Dendritic cell treated with granulocyte-macrophage colony-stimulating factor and Interleukin-4, amounts not matched to agents 40 ng/mL and 50 ng/mL, for 4 days (primary cell): Measurements from ENCODE around the gene TSR3.
A peak's percentile ranks its signal among the peaks of the same experiment; 100 is the strongest.

Experiments
- H3K27ac Mint-ChIP-seq: one replicate; pipeline ENCODE4 v1.8.0; 2022; ENCODE audit warnings: mild to moderate bottlenecking, mixed read lengths
- H3K27me3 Mint-ChIP-seq: one replicate; pipeline ENCODE4 v1.8.0; 2022; ENCODE audit warnings: mild to moderate bottlenecking, mixed read lengths
- H3K36me3 Mint-ChIP-seq: one replicate; pipeline ENCODE4 v1.8.0; 2022; ENCODE audit warnings: low read depth, mixed read lengths
- H3K4me1 Mint-ChIP-seq: one replicate; pipeline ENCODE4 v1.8.0; 2022; ENCODE audit warnings: low read depth, mixed read lengths
- H3K4me3 Mint-ChIP-seq: one replicate; pipeline ENCODE4 v1.8.0; 2022; ENCODE audit warnings: mild to moderate bottlenecking, moderate library complexity, mixed read lengths
- H3K9me3 Mint-ChIP-seq: one replicate; pipeline ENCODE4 v1.8.0; 2022; ENCODE audit warnings: mixed read lengths
- intact Hi-C: fragments of 100-400 bp; cut with micrococcal nuclease; formaldehyde crosslinking; loops from one replicate; pipeline ENCODE4 v1.15.0; 2022

The TSR3 gene

DNA sequence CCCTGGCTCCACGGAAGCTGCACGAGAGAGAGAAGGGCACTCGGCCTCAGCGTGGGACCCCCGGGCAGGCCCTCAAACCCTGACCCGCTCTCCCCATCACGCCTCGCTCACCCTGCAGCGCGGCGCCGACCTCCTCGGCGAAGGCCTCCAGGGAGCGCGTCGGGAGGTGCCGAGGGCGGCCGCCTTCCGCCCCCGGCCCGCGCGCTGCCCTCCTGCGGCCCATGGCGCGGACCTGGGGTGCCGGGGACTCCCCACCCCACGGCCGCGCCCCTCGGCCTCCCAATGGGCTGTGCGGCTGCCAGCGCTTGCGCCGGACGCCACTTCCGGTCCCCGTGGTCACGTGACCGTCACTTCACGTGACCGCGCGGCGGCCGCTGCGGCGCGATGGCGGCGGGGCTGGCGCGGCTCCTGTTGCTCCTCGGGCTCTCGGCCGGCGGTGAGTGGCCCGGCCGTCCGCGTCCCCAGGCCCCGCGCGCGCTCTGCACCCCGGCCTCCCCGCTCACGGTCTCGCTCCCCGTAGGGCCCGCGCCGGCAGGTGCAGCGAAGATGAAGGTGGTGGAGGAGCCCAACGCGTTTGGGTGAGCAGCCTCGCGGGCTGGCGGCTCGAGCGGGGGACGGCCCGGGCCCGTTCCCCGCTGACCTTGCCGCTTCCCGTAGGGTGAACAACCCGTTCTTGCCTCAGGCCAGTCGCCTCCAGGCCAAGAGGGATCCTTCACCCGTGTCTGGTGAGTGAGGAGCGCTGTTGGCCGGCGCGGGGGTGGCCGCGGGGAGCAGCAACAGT, at the start of gene TSR3, which contains the start of gene GNPTG:
Gene TSR3, minus strand, starts transcription at position 297 of the 781 bp plus-strand sequence. Its CDS starts 74 bp downstream, at position 223.
Gene GNPTG, plus strand, starts transcription at position 350 of the 781 bp plus-strand sequence. Its CDS starts 35 bp downstream, at position 385.
- intact Hi-C loops, result loop anchor here (5.0 kb wide), 1 partner anchor 39 kb away; no protein-coding TSS in a partner anchor
- H3K36me3 Mint-ChIP-seq, result peaks cover 75% of the 10 kb centered on the region
- H3K27me3 Mint-ChIP-seq, result no peaks in the 10 kb centered on the region
- peaks cover 56% of the 10 kb centered on the region for H3K4me1 Mint-ChIP-seq
- peak within 1 kb of the TSS; percentile 89 for H3K4me3 Mint-ChIP-seq
- H3K27ac Mint-ChIP-seq, result peak within 1 kb of the TSS; percentile 90
- H3K9me3 Mint-ChIP-seq, result no peaks in the 10 kb centered on the region

DNA sequence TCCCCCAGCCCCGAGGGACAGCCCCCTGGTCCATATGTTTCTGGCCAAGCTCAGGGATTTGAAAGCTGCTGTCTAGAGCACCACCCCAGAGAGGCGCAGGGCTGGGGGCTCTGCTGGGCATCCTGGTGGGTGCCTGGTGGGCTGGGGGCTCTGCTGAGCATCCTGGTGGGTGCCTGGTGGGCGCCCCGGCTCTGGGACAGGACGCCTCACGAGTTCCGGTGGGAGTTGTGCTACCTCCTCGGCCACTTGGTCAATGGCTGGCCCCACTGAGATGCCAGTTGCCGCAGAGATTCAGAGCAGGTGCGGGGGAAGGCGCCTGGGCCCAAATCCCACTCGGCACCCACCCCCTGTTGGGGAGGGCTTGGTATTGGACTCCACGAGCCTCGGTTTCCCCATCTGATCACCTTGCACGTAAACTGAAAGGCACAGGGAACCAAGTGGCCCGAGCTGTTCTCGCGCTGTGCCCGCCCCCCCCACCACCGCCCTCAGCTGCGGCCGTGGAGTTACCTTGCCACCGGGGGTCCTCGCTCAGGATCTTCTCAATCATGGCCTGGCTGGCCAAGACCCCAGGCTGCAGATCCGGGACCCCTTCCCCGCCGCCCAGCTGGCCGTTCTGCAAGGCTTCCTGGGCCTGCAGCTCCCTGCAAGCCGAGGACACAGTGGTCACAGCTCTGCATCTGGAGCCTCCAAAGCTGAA, 49.5 kb upstream of the TSR3 start:
- Mint-ChIP-seq H3K27ac (no peak overlapping the region), H3K4me1 (no peaks in the 10 kb centered on the region), H3K36me3 (peaks cover 96% of the 10 kb centered on the region), H3K27me3 (no peaks in the 10 kb centered on the region), H3K4me3 (no peak overlapping the region), H3K9me3 (no peaks in the 10 kb centered on the region)
- intact Hi-C loops, result loop anchor here (10.0 kb wide), 1 partner anchor 86 kb away; no protein-coding TSS in a partner anchor

DNA sequence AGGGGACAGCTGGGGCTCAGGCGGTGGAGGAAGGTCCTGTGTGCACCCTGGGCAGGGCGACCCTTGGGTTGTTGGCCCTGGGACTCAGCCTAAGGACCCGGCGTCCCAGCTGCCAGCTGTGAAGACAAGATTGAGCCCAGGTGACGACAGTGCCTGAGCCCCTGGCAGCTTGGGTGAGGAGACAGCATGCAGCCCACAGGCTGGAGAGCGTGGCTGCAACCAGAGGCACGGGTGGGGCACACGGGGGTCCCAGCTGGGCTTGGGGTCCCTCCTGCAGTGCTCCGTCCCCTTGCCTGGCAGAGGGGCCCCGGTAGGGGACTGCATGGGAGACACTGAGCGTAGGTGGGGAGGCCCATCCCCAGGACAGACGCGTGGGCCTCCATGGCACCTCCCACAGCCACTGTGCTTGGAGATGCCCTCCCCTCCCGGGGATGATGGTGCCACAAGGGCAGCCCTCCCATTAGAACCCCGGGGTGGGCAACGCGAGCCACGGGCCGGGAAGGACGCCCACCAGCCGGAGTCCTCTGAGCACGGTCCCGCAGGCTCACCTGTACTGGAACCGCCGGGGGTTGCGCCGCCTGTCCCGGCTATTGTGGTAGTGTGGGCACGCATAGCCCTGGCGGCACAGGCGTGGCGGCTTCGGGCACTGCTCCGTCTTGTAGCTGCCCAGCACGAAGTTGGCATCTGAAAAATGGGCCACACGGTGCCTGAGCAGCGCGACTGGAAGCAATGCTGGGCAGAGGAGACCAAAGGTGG, 47.3 kb upstream of the TSR3 start:
- H3K27ac Mint-ChIP-seq, result no peak overlapping the region
- peaks cover 96% of the 10 kb centered on the region for H3K36me3 Mint-ChIP-seq
- H3K4me3 Mint-ChIP-seq, result no peak overlapping the region
- no peaks in the 10 kb centered on the region for H3K27me3 Mint-ChIP-seq
- no peaks in the 10 kb centered on the region for H3K4me1 Mint-ChIP-seq
- H3K9me3 Mint-ChIP-seq, result no peaks in the 10 kb centered on the region
- intact Hi-C loops, result no loop called here

DNA sequence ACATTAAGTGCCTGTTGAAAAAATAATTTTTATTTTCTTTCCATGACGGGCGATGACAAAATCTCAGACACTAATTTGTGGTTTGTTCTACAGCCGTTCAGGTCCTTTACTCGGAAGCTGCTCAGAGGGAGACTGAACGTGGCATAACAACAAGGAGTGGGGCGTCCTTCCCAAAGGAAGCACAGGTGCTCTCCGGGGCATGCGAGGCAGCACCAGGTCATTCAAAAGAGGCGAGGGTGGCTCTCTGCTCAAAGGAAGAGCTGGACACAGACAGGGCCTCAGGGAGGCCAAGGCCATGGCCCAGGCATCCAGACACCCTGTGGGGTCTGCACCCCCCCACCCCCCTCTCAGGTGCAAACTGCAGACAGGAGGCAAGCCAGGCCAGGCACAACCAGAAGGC, 46.7 kb upstream of the TSR3 start:
- Mint-ChIP-seq H3K36me3 (peaks cover 96% of the 10 kb centered on the region), H3K4me1 (no peaks in the 10 kb centered on the region), H3K27me3 (no peaks in the 10 kb centered on the region), H3K9me3 (no peaks in the 10 kb centered on the region), H3K4me3 (no peak overlapping the region), H3K27ac (no peak overlapping the region)
- intact Hi-C loops, result no loop called here

DNA sequence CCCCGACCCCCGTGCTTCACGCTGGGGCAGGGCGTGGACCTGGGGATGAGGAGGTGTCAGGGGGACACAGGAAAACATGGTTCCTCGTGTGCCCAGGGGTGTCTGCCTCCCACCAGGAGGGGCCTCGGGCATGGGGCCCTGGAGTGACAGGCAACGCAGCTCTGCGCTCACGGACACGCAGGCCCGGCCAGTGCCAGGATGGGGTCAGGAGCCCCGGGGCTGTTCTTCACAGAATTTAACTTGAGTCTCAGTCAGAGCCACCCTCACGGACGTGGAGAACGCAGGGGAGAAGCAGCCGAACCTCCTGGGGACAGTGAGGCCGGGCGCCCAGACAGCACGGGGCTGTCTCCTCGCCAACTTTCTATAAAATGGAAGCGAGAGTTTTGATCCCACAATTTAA, 46.1 kb upstream of the TSR3 start:
- Mint-ChIP-seq H3K27ac (no peak overlapping the region), H3K4me1 (no peaks in the 10 kb centered on the region), H3K36me3 (peaks cover 96% of the 10 kb centered on the region), H3K27me3 (no peaks in the 10 kb centered on the region), H3K4me3 (no peak overlapping the region), H3K9me3 (no peaks in the 10 kb centered on the region)
- intact Hi-C loops, result no loop called here

DNA sequence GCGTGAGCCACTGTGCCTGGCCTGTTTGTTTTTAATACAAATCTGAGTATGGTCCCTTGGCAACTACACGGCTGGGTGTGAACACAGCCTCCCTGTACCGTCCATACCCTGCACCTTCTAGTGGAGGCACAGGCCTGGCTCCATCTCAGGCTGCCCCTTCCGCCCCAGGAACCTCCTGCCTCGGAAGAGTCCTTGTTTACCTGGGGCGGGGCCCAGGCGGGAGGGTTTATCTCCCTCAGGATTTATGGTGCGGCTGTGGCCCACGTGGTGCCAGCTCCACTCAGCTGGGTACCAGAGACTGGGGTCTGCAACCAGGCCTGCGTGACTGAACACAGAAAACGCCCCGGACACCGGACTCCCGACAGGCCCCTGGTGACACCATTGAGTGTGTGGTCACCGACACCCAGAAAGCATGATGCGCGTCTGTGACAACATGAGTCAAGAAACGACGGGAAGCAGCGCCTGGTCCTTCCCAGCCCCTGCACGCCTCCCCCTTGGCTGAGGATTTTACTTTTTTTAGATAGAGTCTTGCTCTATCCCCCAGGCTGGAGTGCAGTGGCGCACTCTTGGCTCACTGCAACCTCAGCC, 43.9 kb upstream of the TSR3 start:
- H3K4me1 Mint-ChIP-seq, result no peaks in the 10 kb centered on the region

DNA sequence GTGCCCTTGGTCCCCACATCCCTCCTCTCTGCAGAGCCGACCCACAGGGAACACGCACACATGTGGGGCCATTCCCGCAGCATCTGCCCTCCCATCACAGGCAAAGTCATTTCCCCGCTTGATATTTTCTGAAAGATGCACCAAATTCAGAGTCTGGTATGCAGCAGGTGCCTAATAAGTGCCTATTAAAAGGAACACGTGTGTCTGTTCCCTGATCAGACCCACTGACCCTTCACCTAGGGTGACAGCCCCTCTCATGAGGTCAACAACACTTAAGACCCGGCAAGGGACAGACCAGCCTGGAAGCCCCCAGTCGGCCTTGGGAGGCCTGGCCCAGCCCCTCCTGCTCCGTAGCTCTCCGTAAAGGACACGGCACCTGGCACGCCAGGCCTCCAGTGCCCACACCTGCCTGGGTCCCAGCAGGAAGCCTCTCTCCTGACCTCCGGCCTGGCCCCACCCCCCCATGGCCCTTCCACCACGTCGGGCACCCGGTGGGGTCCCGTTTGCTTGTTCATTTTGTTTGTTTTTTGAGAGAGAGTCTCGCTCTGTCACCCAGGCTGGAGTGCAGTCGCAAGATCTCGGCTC, 42.8 kb upstream of the TSR3 start:
- Mint-ChIP-seq H3K9me3 (no peaks in the 10 kb centered on the region), H3K27me3 (no peaks in the 10 kb centered on the region), H3K36me3 (peaks cover 96% of the 10 kb centered on the region), H3K4me1 (no peaks in the 10 kb centered on the region), H3K4me3 (no peak overlapping the region), H3K27ac (no peak overlapping the region)
- intact Hi-C loops, result no loop called here

More for the DNA sequence above, 43.9 kb upstream of the TSR3 start:
- Mint-ChIP-seq H3K27ac (no peak overlapping the region), H3K36me3 (peaks cover 96% of the 10 kb centered on the region), H3K9me3 (no peaks in the 10 kb centered on the region), H3K4me3 (no peak overlapping the region), H3K27me3 (no peaks in the 10 kb centered on the region)
- intact Hi-C loops, result no loop called here

DNA sequence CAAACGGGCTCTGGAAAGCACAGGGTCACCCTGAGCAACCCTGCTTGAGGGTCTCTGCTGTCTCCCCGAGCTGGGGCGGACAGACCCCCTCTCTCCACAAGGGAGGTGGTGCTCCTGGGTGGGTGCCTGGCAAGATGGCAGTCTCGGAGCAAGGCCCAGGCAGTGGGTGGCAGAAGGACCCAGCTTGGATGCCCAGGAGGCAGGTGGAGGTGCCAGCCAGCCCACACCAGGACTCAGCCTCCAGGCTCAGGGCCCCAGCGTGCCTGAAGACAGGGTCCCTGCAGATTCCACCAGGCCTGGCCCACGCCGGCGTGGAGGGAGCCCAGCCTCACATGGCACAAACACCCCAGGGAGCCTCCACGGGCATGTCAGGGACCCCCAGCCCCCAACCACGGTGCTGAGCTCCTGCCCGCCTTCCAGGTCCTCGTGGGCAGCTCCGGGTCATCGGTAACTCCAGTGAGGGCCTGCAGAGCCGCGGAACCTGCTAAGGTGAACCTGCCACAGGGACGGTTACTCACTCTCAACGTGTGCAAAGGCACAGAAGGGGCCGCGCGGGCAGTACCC, 42.0 kb upstream of the TSR3 start:
- Mint-ChIP-seq H3K9me3 (no peaks in the 10 kb centered on the region), H3K36me3 (peaks cover 96% of the 10 kb centered on the region), H3K27me3 (no peaks in the 10 kb centered on the region), H3K4me1 (no peaks in the 10 kb centered on the region), H3K4me3 (no peak overlapping the region), H3K27ac (no peak overlapping the region)
- intact Hi-C loops, result no loop called here

DNA sequence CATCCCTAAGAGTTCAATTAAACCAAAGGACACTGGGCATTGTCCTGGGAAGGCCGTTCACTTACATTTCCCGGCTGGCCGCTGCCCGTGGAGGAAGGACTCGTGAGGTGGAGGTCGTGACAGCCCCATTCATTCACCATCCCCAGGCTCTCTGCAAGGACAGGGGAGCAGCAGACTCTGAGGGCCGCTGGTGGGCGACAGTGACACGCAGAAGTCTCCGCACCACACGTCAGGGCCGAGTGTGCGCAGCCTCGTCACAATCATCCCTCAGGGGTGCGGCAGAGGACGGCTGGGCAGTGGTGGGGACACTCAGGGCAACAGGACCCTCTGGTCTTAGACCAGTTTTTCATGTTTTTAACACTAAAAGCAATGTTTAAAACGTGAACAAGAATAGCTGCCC, 41.1 kb upstream of the TSR3 start:
- Mint-ChIP-seq H3K9me3 (no peaks in the 10 kb centered on the region), H3K4me3 (no peak overlapping the region), H3K4me1 (no peaks in the 10 kb centered on the region), H3K27ac (no peak overlapping the region), H3K27me3 (no peaks in the 10 kb centered on the region), H3K36me3 (peaks cover 96% of the 10 kb centered on the region)
- intact Hi-C loops, result no loop called here

DNA sequence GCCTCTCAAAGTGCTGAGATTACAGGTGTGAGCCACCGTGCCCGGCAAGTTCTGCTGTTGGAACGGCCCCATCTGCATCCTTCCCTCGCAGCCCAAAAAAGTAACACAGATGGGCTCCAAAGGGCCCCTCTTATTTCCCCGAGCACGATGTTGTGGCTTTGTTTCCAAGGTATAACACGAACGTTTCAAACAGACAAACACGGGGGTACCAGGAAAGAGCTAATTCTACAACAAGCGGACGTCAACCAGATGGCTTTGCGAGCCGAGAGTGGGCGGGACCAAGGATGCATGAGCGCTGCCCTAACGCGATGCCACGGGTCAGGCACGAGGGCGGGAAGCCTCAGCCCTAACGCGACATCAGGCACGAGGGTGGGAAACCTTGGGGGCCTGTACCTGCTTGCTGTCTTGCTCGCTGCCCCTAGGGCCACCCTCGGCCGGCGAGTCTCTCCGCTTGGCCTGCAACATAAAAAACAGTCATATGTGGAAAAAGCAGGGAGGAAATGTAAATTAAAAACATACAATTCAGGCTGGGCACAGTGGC, 38.6 kb upstream of the TSR3 start:
- Mint-ChIP-seq H3K27ac (no peak overlapping the region), H3K9me3 (no peaks in the 10 kb centered on the region), H3K4me3 (no peak overlapping the region), H3K4me1 (no peaks in the 10 kb centered on the region), H3K36me3 (peaks cover 100% of the 10 kb centered on the region), H3K27me3 (no peaks in the 10 kb centered on the region)
- intact Hi-C loops, result no loop called here

DNA sequence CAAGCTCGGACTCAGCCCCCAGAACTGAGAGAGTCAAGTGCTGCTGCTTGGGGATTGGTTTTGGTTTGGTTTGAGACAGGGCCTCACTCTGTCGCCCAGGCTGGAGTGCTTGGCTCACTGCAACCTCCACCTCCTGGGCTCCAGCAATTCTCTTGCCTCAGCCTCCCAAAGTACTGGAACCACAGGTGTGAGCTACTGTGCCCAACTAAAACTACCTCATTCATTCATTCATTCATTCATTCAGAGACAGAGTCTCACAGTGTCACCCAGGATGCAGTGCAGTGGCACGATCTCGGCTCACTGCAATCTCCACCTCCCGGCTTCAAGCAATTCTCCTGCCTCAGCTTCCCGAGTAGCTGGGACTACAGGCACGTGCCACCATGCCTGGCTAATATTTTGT, 38.1 kb upstream of the TSR3 start:
- no peak overlapping the region for H3K27ac Mint-ChIP-seq
- intact Hi-C loops, result no loop called here
- no peaks in the 10 kb centered on the region for H3K27me3 Mint-ChIP-seq
- peaks cover 100% of the 10 kb centered on the region for H3K36me3 Mint-ChIP-seq
- no peaks in the 10 kb centered on the region for H3K9me3 Mint-ChIP-seq
- H3K4me3 Mint-ChIP-seq, result no peak overlapping the region
- H3K4me1 Mint-ChIP-seq, result no peaks in the 10 kb centered on the region

DNA sequence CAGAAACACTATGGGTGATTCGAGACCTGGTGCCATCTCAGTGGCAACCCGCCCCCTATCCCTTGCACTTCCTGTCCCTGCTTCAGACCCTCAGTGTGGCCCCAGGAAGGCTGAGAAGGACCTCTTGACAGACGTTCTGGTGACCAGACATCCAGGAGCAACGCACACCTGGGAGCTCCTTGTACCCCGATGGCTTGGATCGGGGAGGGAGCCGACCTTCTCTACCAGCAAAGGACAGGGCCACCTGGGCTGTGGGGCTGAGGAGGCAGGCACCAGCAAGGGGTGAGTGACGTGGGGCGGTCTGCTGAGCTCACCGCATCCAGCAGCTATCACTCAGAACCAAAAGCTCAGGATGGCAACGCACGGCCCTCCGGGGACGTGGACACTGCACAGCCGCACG, 35.7 kb upstream of the TSR3 start:
- Mint-ChIP-seq H3K4me1 (no peaks in the 10 kb centered on the region), H3K36me3 (peaks cover 100% of the 10 kb centered on the region), H3K9me3 (no peaks in the 10 kb centered on the region), H3K27me3 (no peaks in the 10 kb centered on the region), H3K27ac (no peak overlapping the region), H3K4me3 (no peak overlapping the region)
- intact Hi-C loops, result no loop called here

DNA sequence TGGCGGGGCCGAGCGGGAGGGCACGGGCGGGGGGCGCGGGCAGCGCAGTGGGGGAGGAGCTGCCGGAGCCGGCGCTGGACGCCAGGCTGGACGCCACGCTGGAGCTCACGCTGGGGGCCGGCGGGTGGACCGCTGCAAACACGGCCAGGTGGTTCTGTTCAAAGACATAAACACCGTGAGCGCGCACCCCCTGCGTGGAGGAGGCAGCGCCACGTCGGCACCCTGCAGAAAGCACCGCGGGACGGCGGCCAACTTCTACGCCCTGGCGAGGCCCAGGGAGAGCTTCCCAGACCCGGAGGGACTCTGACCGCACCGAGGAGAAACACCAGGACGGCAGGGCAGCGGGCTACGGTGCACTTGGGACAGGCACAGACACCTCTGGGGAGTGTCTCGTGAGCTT, 33.6 kb upstream of the TSR3 start:
- Mint-ChIP-seq H3K27me3 (no peaks in the 10 kb centered on the region), H3K36me3 (peaks cover 100% of the 10 kb centered on the region), H3K27ac (no peak overlapping the region), H3K4me1 (no peaks in the 10 kb centered on the region), H3K4me3 (no peak overlapping the region), H3K9me3 (no peaks in the 10 kb centered on the region)
- intact Hi-C loops, result no loop called here
